Brain microvascular endothelial cell (primary cell): ENCODE measurements around the gene DNAJB6.

Source experiments
- DNase-seq: peaks from one replicate; pipeline ENCODE4 v3.0.0-alpha.2; 2020
- H3K27ac ChIP-seq: fragments of 250-450 bp; sonication (Bioruptor Pico); 2 replicates; pipeline ENCODE4 v1.5.1; 2020; ENCODE audit warnings: mild to moderate bottlenecking, moderate library complexity
- H3K27me3 ChIP-seq: fragments of 250-450 bp; sonication (Bioruptor Pico); replicated peaks from 2 replicates; pipeline ENCODE4 v1.5.1; 2020; ENCODE audit warnings: mild to moderate bottlenecking
- H3K36me3 ChIP-seq: fragments of 250-450 bp; sonication (Bioruptor Pico); replicated peaks from 2 replicates; pipeline ENCODE4 v1.5.1; 2020; ENCODE audit warnings: mild to moderate bottlenecking
- H3K4me3 ChIP-seq: 2 replicates; pipeline ENCODE4 v1.5.1; 2011; ENCODE audit warnings: low read depth, mild to moderate bottlenecking, control low read depth, low read length, moderate library complexity
- CTCF ChIP-seq: IDR thresholded peaks from 2 replicates; pipeline ENCODE4 v1.5.1; 2011; ENCODE audit warnings: low read depth, mild to moderate bottlenecking, moderate library complexity, low read length, control low read depth, inconsistent platforms; ENCODE audit errors: missing control alignments
- in situ Hi-C: cut with HindIII; loops from 2 replicates; pipeline ENCODE4 v1.10.0; 2017; ENCODE audit warnings: low sequenced_read_pairs, low pct_ligation_motif_present

Gene DNAJB6

GRCh38 chr7:157414702-157415096 lies 77.9 kb downstream of the DNAJB6 start:
- no peak overlapping the region for H3K4me3 ChIP-seq
- peaks cover 24% of the 10 kb centered on the region for H3K36me3 ChIP-seq
- no peak overlapping the region for H3K27ac ChIP-seq
- TF ChIP-seq CTCF = no peak
- no peaks in the 10 kb centered on the region for H3K27me3 ChIP-seq
- in situ Hi-C loops = no loop called here
- no peak for DNase-seq

GRCh38 chr7:157415486-157415885 lies 78.7 kb downstream of the DNAJB6 start:
- no peaks in the 10 kb centered on the region for H3K27me3 ChIP-seq
- H3K36me3 ChIP-seq = peaks cover 20% of the 10 kb centered on the region
- no peak for DNase-seq
- no peak for TF ChIP-seq CTCF
- no peak overlapping the region for H3K27ac ChIP-seq
- in situ Hi-C loops = no loop called here
- no peak overlapping the region for H3K4me3 ChIP-seq

- H3K27ac ChIP-seq = no peak overlapping the region
- no peak for TF ChIP-seq CTCF
- no peaks in the 10 kb centered on the region for H3K27me3 ChIP-seq
- peaks cover 18% of the 10 kb centered on the region for H3K36me3 ChIP-seq
- no peak overlapping the region for H3K4me3 ChIP-seq
- in situ Hi-C loops = no loop called here
- DNase-seq = no peak
Observed at GRCh38 chr7:157416011-157416410, 79.2 kb downstream of the DNAJB6 start.

- no peak overlapping the region for H3K4me3 ChIP-seq
- H3K36me3 ChIP-seq = peaks cover 18% of the 10 kb centered on the region
- H3K27ac ChIP-seq = no peak overlapping the region
- TF ChIP-seq CTCF = no peak
- no peak for DNase-seq
- H3K27me3 ChIP-seq = no peaks in the 10 kb centered on the region
- in situ Hi-C loops = no loop called here
Observed at GRCh38 chr7:157418204-157419034, 81.6 kb downstream of the DNAJB6 start.

- DNase-seq = no peak
- Histone ChIP-seq H3K4me3 (no peak overlapping the region), H3K27me3 (no peaks in the 10 kb centered on the region), H3K36me3 (peaks cover 18% of the 10 kb centered on the region), H3K27ac (no peak overlapping the region)
- in situ Hi-C loops = no loop called here
- no peak for TF ChIP-seq CTCF
Observed at GRCh38 chr7:157419035-157419293, 82.2 kb downstream of the DNAJB6 start.

GRCh38 chr7:157422279-157422678 lies 85.5 kb downstream of the DNAJB6 start:
- in situ Hi-C loops = no loop called here
- Histone ChIP-seq H3K27me3 (no peaks in the 10 kb centered on the region), H3K36me3 (peaks cover 4% of the 10 kb centered on the region), H3K27ac (no peak overlapping the region), H3K4me3 (no peak overlapping the region)
- no peak for TF ChIP-seq CTCF
- DNase-seq = no peak
